Testis (tissue), 5 donors: ENCODE results near the gene AASDH. TPM values are rescaled to one million over a fixed set of nuclear protein-coding genes. Genes with fewer than 3 reads are reported as not detected.

Experiments
- DNase-seq: peaks from one replicate; pipeline ENCODE4 v3.0.0-alpha.2; 2019
- H3K27ac ChIP-seq, 2 donors: fragments of 200-600 bp; sonication (generic); one replicate each; pipeline ENCODE4 v1.5.1; 2019
- H3K27me3 ChIP-seq: fragments of 200-600 bp; sonication (generic); one replicate; pipeline ENCODE4 v1.5.1; 2019
- H3K36me3 ChIP-seq: fragments of 200-600 bp; sonication (generic); one replicate; pipeline ENCODE4 v1.5.1; 2017; ENCODE audit warnings: low read depth; ENCODE audit errors: missing control alignments
- H3K4me1 ChIP-seq: fragments of 200-600 bp; sonication (generic); one replicate; pipeline ENCODE4 v1.5.1; 2019
- H3K4me3 ChIP-seq, 2 donors: fragments of 200-600 bp; sonication (generic); one replicate each; pipeline ENCODE4 v1.5.1; 2017 to 2019
- H3K9me3 ChIP-seq: fragments of 200-600 bp; sonication (generic); one replicate; pipeline ENCODE4 v1.5.1; 2017
- POLR2A ChIP-seq: fragments of 450-650 bp; IDR thresholded peaks from one replicate; pipeline ENCODE4 v1.6.1; 2017; ENCODE audit warnings: antibody characterized with exemption, mild to moderate bottlenecking, moderate library complexity
- WGBS, 2 donors: methylation state at CpG; one replicate each; pipeline ENCODE4 v1.1.5; 2018; 5-methylcytosine and 5-hydroxymethylcytosine counted together
- intact Hi-C: fragments of 100-400 bp; cut with DNase I; formaldehyde crosslinking; loops from one replicate; pipeline ENCODE4 v1.15.1; 2023; ENCODE audit warnings: low total_unique reads
- long read RNA-seq, 2 donors: transcript quantifications; one replicate each; lab custom pipeline, GENCODE V29; 2026
- polyA plus RNA-seq: library from polyadenylated mRNA; stranded (reverse); fragments of 350-450 nt; fragmentation: Illumina TruSeq; extraction: RNeasy Lipid Tissue Mini Kit (QIAGEN cat#74804); gene quantifications from one replicate; pipeline ENCODE4 v1.2.3, GENCODE V29; 2014; ENCODE audit warnings: low read depth, low replicate concordance; ENCODE audit not compliant: insufficient read depth
- total RNA-seq, 2 donors: library from RNA; depleted of rRNA; stranded (reverse); fragments of >200 nt; gene quantifications; one replicate each; pipeline ENCODE4 v1.2.3, GENCODE V29; 2016
- TF ChIP-seq, protein P1 (sequence below), 3 experiments: fragments of 450-650 bp in 2 of 3; fragments of 200-600 bp in 1 of 3; sonication (generic) in 1 of 3; IDR thresholded peaks; one replicate each; pipeline ENCODE4 v1.5.1; 2016 to 2019; ENCODE audit warnings: antibody characterized with exemption in 3 of 3, mild to moderate bottlenecking in 2 of 3, moderate library complexity in 1 of 3

Gene AASDH, protein sequence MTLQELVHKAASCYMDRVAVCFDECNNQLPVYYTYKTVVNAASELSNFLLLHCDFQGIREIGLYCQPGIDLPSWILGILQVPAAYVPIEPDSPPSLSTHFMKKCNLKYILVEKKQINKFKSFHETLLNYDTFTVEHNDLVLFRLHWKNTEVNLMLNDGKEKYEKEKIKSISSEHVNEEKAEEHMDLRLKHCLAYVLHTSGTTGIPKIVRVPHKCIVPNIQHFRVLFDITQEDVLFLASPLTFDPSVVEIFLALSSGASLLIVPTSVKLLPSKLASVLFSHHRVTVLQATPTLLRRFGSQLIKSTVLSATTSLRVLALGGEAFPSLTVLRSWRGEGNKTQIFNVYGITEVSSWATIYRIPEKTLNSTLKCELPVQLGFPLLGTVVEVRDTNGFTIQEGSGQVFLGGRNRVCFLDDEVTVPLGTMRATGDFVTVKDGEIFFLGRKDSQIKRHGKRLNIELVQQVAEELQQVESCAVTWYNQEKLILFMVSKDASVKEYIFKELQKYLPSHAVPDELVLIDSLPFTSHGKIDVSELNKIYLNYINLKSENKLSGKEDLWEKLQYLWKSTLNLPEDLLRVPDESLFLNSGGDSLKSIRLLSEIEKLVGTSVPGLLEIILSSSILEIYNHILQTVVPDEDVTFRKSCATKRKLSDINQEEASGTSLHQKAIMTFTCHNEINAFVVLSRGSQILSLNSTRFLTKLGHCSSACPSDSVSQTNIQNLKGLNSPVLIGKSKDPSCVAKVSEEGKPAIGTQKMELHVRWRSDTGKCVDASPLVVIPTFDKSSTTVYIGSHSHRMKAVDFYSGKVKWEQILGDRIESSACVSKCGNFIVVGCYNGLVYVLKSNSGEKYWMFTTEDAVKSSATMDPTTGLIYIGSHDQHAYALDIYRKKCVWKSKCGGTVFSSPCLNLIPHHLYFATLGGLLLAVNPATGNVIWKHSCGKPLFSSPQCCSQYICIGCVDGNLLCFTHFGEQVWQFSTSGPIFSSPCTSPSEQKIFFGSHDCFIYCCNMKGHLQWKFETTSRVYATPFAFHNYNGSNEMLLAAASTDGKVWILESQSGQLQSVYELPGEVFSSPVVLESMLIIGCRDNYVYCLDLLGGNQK
- total RNA-seq (10 to 100 TPM; 12.3 to 19.5 TPM), polyA plus RNA-seq (7.8 TPM)
- long read RNA-seq, donor 1, partial matches to known transcripts = 9 of 13 reads
- long read RNA-seq, donor 1, other reads (novel, unspliced or antisense) = 0 of 13 reads
- long read RNA-seq, donor 2, partial matches to known transcripts = 5 of 6 reads
- long read RNA-seq, donor 2, other reads (novel, unspliced or antisense) = 0 of 6 reads

DNA sequence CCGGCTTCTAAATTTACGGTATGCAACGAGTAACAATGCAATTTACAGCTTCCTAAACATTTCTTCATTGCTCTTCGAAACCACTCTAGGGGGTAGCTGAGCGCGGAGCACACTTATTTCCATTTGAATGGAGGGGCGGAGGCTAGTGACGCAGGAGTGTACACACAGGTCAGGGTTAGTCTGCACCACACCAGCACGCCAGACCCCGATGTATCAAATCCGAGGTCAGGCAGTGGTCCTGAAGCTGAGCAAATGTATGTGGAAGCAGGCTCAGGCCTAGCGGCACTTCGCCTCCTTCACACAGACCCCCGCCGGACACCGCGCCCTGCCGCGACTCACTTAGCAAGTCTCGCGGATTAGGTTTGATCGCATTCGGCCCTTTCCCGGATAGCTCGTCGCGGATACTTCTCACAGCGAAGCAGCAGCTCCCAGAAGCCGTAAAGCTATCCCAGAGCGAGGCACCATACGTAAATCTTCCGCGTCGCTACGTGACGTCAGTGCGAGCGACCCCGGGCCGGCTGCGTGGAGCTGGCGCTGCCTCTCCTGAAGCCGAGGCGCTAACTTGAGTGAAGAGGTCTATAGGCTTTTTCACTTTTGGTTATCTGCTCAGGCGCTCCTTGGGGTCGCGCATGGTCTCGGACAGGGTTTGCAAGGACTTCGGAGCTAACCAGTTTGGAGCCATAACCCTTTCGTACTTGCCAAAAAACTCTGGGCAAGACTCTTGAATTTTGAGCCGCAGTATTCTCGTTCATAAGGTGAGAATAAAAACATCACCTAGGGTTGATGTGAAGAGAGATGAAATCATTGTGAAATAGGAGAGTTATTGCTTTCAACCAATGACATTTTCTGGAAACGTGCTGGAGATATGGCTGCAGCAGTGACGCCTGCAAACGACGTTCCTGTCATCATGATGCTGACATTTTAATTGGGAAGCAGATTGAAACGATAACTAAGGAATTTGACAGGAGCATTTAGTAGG lies at the start of gene AASDH:
Gene AASDH (minus strand): TSS at position 469 of the 979 bp plus-strand sequence. CDS start 3,192 bp downstream, outside the sequence.
- no peaks in the 10 kb centered on the region for H3K36me3 ChIP-seq
- no peaks in the 10 kb centered on the region for H3K27me3 ChIP-seq
- DNase-seq = peak; percentile 96
- no peaks in the 10 kb centered on the region for H3K9me3 ChIP-seq
- H3K4me3 ChIP-seq = peak within 1 kb of the TSS; percentile 74 to 87
- no peak for TF ChIP-seq POLR2A
- TF ChIP-seq, protein P1, sequence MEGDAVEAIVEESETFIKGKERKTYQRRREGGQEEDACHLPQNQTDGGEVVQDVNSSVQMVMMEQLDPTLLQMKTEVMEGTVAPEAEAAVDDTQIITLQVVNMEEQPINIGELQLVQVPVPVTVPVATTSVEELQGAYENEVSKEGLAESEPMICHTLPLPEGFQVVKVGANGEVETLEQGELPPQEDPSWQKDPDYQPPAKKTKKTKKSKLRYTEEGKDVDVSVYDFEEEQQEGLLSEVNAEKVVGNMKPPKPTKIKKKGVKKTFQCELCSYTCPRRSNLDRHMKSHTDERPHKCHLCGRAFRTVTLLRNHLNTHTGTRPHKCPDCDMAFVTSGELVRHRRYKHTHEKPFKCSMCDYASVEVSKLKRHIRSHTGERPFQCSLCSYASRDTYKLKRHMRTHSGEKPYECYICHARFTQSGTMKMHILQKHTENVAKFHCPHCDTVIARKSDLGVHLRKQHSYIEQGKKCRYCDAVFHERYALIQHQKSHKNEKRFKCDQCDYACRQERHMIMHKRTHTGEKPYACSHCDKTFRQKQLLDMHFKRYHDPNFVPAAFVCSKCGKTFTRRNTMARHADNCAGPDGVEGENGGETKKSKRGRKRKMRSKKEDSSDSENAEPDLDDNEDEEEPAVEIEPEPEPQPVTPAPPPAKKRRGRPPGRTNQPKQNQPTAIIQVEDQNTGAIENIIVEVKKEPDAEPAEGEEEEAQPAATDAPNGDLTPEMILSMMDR (IDR thresholded peaks at IDR 0.05) = no peak
- intact Hi-C loops = no loop called here
- no peaks in the 10 kb centered on the region for H3K4me1 ChIP-seq
- WGBS, 2 donors = 0 to 1% methylated on average over 33 to 57 of the region's 57 CpGs
- H3K27ac ChIP-seq = peak within 1 kb of the TSS; percentile 92 to 96

DNA sequence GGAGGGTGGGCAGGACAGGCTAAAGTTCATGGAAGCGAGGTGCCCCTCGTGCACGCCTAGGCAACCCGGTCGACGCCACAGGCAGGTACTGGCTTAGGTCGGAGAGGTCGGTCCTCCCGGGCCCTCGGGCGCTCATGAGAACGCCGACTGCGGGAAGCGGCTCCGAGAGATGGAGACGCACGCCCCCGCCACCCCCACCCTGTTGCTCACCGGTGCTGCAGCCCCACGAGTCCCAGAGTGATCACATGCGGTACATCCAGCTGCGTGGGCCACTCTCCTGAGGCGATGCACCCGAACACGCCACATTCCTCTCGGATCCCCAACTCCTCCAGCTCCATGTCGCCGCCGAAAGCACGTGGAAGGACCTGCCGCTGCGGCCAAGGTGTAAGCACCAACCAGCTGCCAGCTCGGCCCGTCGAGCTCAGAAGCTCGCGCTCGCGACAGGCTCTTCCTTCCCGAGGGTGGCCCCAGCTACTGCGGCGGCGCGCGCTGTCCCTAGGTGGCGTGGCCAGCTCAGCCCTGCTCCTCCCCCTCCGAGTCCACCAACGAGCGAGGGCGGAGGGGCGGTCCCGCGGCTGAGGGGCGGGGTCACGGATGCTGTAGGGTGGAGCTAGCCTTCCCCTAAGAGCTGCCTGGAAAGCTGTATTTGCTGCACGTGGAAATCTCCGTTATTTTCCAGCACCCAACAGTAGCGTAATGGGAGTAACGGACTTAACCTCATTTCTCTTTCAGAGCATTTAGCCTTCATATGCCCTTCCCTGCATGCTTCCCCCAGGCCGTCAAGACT lies 48.0 kb upstream of the AASDH start, which contains the start of gene PPAT:
Gene PPAT (minus strand): TSS at position 476 of the 787 bp plus-strand sequence. CDS start 138 bp downstream, at position 338.
- H3K4me1 ChIP-seq = no peaks in the 10 kb centered on the region
- TF ChIP-seq POLR2A = no peak
- TF ChIP-seq, protein P1 (IDR thresholded peaks at IDR 0.05) = peak in 1 of 3 experiments; percentile 20
- H3K4me3 ChIP-seq = peak within 1 kb of the TSS; percentile 78 to 85
- H3K27me3 ChIP-seq = no peaks in the 10 kb centered on the region
- peak; percentile 98 for DNase-seq
- 0 to 1% methylated on average over 2 to 54 of the region's 61 CpGs for WGBS, 2 donors
- no peaks in the 10 kb centered on the region for H3K9me3 ChIP-seq
- no peaks in the 10 kb centered on the region for H3K36me3 ChIP-seq
- peak within 1 kb of the TSS; percentile 89 to 97 for H3K27ac ChIP-seq
- intact Hi-C loops = no loop called here

GRCh38 chr4:56434599-56435139 lies 47.4 kb upstream of the AASDH start:
- H3K27ac ChIP-seq = peak overlapping the region; percentile 89 to 97
- no peak for TF ChIP-seq POLR2A
- TF ChIP-seq, protein P1 (IDR thresholded peaks at IDR 0.05) = no peak
- peak overlapping the region; percentile 78 to 85 for H3K4me3 ChIP-seq
- WGBS, 2 donors = 2 to 5% methylated on average over 9 to 15 of the region's 15 CpGs
- H3K4me1 ChIP-seq = no peaks in the 10 kb centered on the region
- H3K36me3 ChIP-seq = no peaks in the 10 kb centered on the region
- H3K27me3 ChIP-seq = no peaks in the 10 kb centered on the region
- no peaks in the 10 kb centered on the region for H3K9me3 ChIP-seq
- DNase-seq = peak; percentile 64
- intact Hi-C loops = no loop called here
